ENCODE results near the gene JTB.
A peak's percentile ranks its signal among the peaks of the same experiment; 100 is the strongest.
"Not testable (repeated sequence)": the region's sequence is repeated elsewhere in the genome, so short reads cannot be mapped to it uniquely, and the experiment has no call there.

The JTB gene

GRCh38 chr1:153977250-153978240 lies at the start of gene JTB:
Gene JTB (minus strand): TSS chr1:153977674. CDS start chr1:153977252, 422 bp downstream.
- DNase-seq: peak; percentile 91 to 97 (median 92)

- no peak for DNase-seq
Measured at GRCh38 chr1:154019940-154020339, 42.5 kb upstream of the JTB start.

GRCh38 chr1:154019269-154019668 lies 41.8 kb upstream of the JTB start:
- DNase-seq: no peak

- no peak for DNase-seq
Measured at GRCh38 chr1:154014154-154014907, 36.9 kb upstream of the JTB start.

GRCh38 chr1:154012543-154012942 lies 35.1 kb upstream of the JTB start:
- not testable (repeated sequence) for DNase-seq

GRCh38 chr1:154012129-154012528 lies 34.7 kb upstream of the JTB start:
- DNase-seq: no peak

- no peak for DNase-seq
Measured at GRCh38 chr1:154006136-154006535, 28.7 kb upstream of the JTB start.

- no peak for DNase-seq
Measured at GRCh38 chr1:154000420-154000819, 22.9 kb upstream of the JTB start.

GRCh38 chr1:153996882-153997281 lies 19.4 kb upstream of the JTB start:
- not testable (repeated sequence) for DNase-seq

- DNase-seq: no peak
Measured at GRCh38 chr1:153995640-153996039, 18.2 kb upstream of the JTB start.

GRCh38 chr1:153995202-153995601 lies 17.7 kb upstream of the JTB start:
- no peak for DNase-seq

- no peak for DNase-seq
Measured at GRCh38 chr1:153991806-153992205, 14.3 kb upstream of the JTB start.

GRCh38 chr1:153991151-153991630 lies 13.7 kb upstream of the JTB start:
- DNase-seq: no peak

GRCh38 chr1:153990468-153991150 lies 13.1 kb upstream of the JTB start, which contains the start of gene RPS27:
Gene RPS27 (plus strand): TSS chr1:153990762. CDS start chr1:153990797, 35 bp downstream.
- peak; percentile 94 to 100 (median 99) for DNase-seq

- DNase-seq: no peak
Measured at GRCh38 chr1:153987621-153988020, 10.1 kb upstream of the JTB start.

- DNase-seq: peak in 2 of 3 experiments; percentile 79 to 88
Measured at GRCh38 chr1:153985941-153986761, 8.7 kb upstream of the JTB start, which contains the start of gene RAB13. Gene RAB13 (minus strand): TSS chr1:153986339. CDS start chr1:153986236, 103 bp downstream.

- no peak for DNase-seq
Measured at GRCh38 chr1:153985341-153985912, 8.0 kb upstream of the JTB start.

- no peak for DNase-seq
Measured at GRCh38 chr1:153984123-153984894, 6.8 kb upstream of the JTB start.

GRCh38 chr1:153981735-153982134 lies 4.3 kb upstream of the JTB start:
- DNase-seq: not testable (repeated sequence)

GRCh38 chr1:153979091-153979490 lies 1.6 kb upstream of the JTB start:
- DNase-seq: not testable (repeated sequence)

All from NCI-H1417 (cell line).